ENCODE data around the gene SDR9C7.

GRCh38 chr12:56978397-56979138 is 44.4 kb upstream of the SDR9C7 start:
- TF ChIP-seq CTCF (IDR thresholded peaks at IDR 0.05) (no peak), POLR2A (IDR thresholded peaks at IDR 0.05) (no peak)
